HG02938 (cell line): Measurements from ENCODE around the gene SLC15A5.
A peak's percentile ranks its signal among the peaks of the same experiment; 100 is the strongest.

Source experiments
- ATAC-seq: cut with Tn5 transposase; IDR thresholded peaks from one replicate; pipeline ENCODE4 v1.9.1; 2021; ENCODE audit warnings: mild to moderate bottlenecking, moderate library complexity; ENCODE audit not compliant: unreplicated experiment

Gene SLC15A5

DNA sequence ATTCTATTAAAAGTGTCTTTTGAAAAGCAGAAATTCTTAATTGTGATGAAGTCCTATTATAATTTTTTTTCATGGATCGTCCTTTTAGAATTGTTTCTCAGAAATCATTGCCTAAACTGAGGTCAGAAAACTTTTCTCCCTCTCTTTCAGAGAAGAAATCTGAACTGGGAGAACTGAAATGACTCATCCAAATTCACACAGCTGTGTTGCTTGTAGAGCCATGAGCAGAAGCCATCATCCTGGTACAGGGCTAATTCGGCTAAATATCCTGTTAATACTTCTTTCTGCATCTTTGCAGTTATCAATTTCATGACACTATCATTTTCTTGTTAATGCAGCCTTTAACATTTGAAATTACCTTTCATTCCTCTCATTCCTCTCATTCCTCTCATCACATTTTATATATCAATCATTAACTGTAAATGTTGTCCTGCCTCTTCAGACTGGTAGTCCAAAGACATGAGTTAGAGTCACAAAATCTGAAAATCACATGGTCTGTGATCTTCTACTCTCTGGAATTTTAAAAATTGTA is 15.5 kb downstream of the SLC15A5 start:
- no peak for ATAC-seq

DNA sequence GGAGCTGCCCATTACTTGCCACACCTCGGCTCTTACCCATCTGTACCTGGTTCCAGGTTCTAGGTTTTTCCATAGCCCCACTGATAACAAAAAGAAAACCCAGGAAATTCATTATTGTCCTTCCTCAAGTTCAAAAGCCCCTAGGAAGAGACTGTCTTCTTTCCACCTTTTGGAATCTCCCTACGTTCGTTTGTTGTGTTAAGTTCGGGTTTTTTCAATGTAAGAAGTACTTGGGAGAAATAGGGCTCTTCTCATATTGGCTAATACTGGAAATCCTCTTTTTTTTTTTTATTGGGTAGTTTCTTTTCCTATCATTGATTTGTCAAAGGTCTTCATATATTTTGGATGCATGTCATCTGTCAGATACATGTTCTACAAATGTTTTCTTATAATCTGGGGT is 17.3 kb downstream of the SLC15A5 start:
- ATAC-seq = no peak

DNA sequence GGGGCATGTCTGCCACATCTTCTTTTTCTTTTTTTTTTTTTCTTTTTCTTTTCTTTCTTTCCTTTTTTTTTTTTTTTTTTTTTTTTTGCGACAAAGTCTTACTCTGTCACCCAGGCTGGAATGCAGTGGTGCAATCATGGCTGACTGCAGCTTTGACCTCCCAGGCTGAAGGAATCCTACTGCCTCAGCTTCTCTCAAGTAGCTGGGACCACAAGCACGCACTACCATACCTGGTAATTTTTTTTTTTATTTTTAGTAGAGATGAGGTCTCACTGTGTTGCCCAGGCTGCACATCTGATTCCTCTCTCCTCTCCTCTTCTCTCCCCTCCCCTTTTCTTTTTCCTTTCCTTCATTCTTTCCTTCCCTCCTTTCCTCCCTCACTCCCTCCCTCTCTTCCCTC is 18.5 kb downstream of the SLC15A5 start:
- no peak for ATAC-seq

DNA sequence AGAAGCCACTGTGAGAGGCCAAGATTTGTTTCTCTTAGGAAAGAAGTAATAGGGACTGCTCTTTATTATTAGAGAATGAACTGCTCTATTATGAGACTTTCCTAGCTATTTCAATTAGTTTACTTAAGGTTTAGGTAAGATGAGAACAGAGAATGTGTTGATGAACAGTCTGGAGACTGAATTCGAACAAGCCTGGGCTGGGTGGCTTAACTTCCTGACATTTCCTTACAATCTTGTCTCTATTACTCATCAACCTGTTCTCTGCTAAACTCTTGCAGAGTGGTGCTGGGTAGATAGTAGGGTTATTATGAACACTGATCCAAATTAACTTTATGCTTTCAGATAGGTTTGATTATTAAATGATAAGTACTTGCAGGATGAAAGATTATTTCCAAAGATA is 31.2 kb downstream of the SLC15A5 start:
- ATAC-seq = no peak

DNA sequence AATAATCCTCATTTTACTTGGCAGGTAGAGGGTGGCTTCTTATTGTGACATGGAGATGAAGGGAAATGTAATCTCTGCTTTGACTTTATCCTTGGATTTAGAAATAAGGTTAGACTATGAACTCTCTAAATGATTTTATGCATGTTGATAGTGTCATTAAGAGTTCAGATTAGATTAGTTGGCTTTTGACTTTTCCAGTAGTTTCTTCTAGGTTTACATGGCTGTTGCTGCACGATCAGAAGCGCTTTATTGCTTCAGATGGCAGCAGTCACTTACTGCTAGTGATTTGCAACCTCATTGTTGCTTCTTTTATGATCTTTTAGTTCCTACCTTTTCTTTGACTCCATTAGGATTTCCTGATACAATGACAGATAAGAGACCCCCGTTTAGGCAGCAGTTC is 32.3 kb downstream of the SLC15A5 start:
- no peak for ATAC-seq

DNA sequence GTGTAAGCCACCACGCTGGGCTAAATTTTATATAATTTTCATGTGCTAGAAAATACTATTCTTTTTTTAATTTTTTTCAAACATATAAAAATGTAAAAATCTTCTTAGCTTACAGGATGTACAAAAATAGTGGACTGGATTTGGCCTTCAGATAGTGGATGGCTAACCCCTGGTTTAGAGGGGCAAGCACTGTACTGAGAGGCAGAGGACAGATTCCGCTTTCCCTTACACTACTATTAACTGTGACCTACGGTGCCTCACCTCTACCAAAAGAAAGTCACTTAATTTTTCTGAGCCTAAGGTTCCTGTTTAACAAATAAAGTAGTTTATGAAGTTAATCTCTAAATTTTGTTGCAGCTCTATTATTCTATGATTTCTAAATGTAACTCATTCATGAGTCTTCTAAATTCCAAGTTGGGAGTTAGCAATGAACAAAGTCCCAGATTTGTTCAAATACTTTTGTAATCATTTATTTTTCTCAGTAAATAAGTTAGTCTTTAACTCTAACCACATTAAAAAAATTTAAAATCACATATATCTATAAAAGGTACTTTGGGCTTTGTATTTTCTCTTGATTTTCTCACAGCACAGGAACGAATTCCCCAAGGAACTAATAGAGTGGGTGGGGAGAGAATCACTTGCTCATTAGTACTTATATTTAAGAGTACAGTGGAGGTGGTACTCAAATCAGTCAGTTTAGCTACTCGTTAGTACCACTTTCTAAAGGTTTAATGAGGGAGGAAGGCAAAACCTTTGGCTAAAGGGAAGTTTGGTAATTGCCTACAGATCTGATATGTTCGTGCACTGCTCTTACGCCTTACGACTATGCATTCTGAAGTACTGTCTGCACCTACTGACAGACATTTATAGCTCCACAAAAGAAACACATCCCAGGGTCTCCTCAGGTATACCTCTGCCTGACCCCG is 33.7 kb downstream of the SLC15A5 start:
- no peak for ATAC-seq

DNA sequence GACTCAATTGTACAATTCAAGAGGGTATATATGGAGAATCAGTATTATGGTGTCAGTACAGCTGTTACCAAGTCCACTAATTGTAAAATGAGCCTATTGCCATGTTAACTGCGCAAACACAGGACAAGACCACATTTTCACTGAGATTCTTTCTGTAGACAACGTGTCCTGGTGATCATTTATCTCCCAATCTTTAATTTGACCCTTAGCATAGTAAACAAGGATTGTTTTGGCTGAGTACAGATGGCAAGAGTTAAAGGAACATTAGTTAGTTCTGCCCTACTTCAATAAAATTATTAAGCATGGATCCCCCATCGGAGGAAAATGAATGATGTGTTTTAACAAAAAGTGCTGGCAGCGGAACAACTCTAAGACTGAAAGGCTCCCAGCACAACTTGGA is 36.1 kb downstream of the SLC15A5 start:
- ATAC-seq = no peak

DNA sequence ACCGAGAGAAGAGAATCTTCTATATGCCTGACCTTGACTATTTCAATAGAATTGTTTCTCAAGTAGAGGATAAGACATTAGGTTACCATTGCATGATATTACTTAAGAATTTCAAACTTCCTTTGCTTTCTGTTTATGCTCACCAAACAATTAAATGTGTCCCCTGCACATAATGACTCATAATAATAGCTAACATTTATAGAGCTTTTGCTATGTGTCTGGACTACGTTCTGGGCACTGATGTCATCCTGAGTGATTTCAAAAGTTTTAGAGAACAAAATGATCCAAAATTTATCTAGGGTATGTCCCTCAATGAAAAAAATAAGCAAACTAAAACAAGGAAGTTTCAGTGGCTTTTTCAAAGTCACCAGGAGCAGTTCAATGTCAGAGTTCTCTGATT is 38.8 kb downstream of the SLC15A5 start:
- no peak for ATAC-seq

DNA sequence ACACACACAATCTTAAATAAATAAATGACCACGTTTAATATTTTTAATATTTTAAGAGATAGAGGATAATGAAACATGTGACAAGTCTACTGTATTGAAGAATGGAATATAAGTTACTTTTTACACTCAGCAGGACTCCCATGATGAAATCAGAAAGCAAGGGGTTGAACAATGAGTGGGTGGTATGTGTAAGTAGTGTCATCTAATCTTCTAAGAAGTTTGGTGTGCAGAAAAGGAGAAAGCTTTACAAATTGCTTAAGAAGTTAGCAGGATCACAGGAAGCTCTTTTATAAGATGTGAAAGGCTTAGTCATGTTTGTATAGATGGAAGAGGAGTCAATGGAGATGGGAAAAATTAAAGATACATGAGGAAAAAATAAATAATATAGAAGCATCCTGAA is 47.8 kb downstream of the SLC15A5 start:
- ATAC-seq = no peak

DNA sequence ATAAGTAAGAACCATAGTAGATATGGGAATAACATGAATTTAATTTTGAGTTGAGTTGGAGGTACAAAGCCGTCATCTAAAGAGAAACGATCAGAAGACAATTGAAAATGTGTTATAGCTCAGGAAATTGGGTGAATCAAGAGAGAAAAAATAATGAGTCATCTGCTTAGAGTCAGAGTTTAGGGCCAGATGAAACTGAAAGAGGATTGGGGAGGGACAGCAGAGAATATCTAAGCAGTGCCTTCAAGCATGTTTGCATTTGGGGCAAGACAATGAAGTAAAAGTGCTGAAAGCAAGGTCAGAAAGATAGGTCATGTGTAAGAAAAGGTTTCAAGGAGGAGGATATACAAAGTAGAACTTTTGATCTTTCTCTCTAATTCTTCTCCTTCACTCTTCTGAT is 49.4 kb downstream of the SLC15A5 start:
- ATAC-seq = no peak

DNA sequence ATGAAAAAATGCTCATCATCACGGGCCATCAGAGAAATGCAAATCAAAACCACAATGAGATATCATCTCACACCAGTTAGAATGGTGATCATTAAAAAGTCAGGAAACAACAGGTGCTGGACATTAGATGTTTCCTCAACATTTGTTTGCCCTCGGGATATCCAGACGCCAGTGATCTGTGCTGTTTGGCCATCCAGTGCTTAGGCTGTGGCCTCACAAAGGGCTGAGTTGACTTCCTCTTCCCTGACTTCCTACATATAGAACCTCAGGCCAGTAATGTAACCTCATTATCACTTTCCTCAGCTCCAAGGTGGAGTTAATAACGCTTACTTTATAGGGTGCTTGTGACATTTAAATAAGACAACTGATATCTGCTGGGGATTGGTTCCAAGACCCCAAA is 51.8 kb downstream of the SLC15A5 start:
- no peak for ATAC-seq

DNA sequence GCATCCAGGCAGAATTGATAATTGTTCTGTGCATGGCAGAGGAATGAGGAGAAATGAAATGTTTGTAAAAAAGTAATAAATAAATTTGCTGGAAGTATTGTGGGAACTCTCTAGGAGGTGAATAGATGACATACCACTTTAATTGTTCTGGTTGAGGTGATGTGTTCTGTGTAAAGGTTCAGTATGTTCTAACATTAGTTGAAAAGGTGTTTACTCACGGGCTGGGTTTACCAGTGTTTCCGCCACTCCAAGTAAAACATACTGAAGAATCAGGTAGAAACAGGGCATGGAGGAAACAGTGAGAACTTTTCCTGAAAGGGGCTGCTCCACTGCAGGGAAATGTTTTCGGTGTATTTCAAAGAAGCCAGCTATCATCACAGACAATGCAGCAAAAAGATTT is 53.3 kb downstream of the SLC15A5 start:
- no peak for ATAC-seq

DNA sequence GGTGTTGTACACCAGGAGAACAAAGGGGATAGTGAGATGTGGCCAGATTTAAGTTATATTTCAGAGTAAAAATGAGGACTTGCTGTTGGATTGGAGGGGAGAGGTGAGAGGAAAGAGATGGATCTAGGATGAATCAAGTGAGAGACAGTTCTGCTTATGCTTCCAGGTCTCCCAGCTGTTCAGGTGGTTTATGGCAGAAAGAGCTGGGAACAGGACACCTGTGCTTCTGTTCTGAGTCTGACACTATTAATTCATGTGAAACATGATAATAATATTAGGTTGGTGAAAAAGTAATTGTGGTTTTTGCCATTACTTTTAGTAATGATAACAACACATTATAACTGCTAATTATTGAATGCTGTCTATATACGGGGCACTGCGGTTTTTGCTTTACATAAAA is 55.7 kb downstream of the SLC15A5 start:
- ATAC-seq = no peak

DNA sequence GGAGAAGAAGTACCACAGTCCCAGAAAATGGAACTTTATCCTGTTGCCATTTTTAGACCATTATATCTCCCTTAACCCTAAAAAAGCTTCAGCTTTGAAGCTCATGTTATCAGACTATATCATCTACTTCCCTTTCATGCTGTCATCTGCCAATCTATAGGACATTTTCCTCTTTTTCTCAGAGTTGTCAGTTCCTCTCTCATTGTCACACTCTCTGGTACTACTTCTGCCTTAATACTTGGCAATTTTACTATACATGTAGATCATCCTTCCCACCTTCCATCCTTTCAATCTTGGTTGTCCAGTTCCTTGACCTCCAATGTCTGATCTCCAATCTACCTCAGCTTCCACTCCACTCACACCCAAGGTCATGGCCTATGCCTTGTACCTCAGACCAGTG is 57.4 kb downstream of the SLC15A5 start:
- ATAC-seq = no peak

DNA sequence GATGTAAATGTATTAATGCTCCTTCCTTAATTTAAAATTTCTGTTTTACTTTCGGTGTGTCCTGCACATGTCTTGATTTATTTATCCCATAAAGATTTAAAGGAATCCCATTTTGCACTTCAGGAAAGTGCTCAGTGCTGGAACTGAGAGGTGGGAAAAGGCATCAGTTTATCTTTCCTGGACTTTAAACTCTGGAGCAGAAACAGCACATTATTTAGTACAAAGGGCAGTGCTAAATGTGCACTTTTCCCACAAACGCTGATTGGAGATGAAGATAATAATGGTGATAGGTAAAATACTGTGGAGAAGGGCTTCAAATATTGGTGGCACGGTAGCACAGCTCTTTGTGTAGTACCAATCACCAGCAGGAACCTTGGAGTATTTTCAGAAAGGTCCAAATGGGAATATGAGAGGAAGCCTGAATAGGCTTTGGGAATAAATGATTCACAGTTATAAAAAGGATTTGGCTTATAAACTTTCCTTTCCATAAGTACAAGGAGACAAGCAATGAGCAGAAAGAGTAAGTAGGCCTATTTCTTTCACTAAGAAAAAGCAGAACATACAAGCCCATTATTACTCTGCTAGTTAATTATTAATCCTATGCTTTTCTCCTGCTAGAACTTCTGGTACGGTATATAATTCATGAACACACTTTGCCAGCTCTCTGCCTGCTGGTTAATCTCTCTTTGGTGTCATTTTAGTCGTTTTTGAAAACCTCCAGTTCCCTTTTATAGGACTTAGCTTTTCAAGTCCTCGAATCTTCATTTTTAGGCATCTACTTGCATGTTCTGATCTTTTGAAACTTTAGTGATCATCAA is 58.3 kb downstream of the SLC15A5 start:
- ATAC-seq = no peak

DNA sequence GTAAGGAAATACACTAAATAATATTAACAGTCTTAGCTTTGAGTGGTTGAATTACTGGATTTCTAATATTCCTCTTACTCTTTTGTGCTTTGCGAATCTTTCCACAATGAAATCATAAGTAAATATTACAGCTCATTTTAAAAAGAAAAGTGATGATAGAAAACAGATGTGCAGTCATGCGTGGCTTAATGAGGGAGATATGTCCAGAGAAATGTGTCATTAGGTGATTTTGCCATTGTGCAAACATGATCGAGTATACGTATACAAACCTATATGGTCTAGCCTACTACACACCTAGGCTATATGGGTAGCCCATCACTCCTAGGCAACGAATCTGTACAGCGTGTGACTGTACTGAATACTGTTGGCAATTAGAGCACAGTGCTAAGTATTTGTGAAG is 59.3 kb downstream of the SLC15A5 start:
- ATAC-seq = no peak

DNA sequence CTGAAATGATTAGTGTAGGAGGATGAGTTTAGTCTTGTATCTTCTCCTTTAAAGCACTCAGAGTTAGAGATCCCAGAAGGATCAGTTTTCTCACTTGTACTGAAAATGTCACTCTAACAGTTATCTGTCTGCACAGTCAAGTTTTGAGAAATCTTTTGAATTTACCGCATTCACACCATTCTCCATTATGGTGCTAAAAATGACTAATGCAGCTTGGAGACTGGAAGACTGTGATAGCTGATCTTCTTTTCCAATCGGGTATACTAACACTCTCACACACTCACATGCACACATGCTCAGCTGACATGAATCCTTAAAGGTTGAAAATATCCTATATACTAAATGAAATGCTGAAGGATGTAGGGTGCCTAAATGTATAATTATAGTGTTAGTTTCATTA is 65.8 kb downstream of the SLC15A5 start:
- ATAC-seq = no peak

DNA sequence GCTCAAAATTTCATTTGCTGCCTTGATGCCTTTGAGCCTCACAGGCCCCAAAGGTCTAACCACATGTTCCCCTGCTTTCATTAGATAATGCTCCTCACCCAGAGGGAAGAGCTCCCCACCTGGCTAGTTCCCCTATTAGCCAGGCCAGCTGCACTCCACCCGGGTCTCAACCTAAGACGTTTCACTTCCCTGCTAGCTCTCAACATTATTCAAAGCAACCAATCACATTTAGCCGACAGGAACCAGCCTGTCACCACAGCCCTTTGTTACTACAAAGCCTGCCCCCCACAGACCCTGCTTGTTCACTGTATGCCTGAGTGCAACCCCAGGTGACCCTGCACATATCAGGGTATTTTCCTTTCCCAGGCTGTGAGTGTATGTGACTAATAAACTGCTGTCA is 78.6 kb downstream of the SLC15A5 start:
- peak; percentile 89 for ATAC-seq

DNA sequence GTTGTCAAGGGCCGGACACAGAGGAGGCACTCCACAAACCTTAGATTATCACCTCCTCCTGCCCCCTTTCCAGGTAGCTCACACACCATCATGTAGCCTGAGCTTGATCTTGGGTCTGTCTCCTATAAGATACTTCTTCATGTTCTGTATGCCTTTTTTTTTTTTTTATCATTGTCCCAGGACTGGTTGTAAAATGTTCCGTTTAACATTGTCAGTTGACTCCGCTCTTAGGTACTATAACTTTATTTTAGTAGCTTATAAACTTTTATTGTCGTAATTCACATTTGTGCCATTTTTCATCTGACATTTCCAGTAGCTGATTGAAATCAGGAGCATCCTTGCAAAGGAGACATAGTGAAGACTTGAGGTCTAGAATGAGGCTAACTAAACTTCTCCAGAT is 79.9 kb downstream of the SLC15A5 start:
- ATAC-seq = no peak

DNA sequence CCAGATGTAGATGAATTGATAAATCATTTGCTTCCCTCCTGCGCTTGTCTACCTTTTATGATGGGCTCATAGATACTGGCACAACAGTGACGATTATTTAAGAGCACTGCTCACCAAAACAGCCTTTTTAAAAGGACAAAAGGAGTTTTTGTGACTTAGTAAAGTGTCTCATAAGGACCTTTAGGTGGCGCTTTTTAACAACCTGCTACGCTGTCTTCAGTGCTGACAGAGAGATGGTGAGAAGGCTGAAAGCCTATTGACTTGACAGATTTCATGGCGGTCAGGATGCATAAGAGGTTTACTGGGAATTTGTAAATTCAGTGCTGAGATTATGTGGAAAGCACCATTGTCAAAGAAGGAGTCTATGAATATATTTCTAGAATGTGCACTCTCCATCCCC is 87.6 kb downstream of the SLC15A5 start:
- ATAC-seq = peak; percentile 47

DNA sequence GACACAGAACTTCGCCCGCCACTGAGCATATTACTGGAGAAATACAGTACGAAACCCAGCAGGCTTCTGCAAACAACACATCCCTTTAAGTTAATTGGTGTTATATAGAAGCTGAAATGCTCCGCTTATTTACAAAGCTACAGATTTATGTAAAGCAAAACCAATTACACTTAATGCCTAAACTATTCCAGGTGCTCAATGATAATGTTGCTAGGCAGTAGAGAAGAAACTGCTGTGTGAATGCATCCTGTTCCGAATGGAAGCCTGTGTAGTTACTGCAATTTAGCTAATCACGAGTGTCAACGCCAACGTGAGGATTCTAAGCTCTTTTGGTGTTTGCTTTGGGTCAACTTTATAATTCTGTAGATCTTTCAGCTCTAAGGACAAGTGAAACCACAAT is 89.8 kb downstream of the SLC15A5 start:
- no peak for ATAC-seq

DNA sequence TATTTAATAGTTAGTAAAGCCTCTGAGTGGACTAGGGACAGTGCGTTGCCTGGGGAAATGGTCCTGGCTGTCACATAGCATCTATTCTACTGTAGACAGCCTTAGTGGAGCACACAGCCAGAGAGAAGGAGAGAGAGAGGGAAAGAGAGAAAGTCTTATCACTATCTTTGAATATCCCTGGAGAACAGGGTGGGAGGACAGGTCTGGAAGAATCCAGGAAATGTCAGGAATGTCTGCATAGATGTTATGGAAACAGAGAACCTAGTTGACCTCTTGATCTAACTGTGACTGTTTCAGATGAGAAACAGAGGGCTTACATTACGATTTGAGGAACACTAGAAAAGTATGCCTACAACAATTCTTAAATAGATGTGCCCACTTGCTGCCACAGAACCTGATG is 92.8 kb downstream of the SLC15A5 start:
- no peak for ATAC-seq
